DND-41 (cell line): Measurements from ENCODE around the gene SYT6.

ENCODE experiments used
- ATAC-seq: fragments of 200-7000 bp; cut with Tn5 transposase; 3 replicates; pipeline ENCODE4 v1.9.1; 2021; ENCODE audit warnings: low read depth; ENCODE audit not compliant: insufficient read depth
- DNase-seq: peaks from one replicate; pipeline ENCODE4 v3.0.0-alpha.2; 2020
- H2AFZ ChIP-seq: 2 replicates; pipeline ENCODE4 v1.6.0; 2012; ENCODE audit warnings: low read depth, low read length
- H3K27ac ChIP-seq: 2 replicates; pipeline ENCODE4 v1.5.1; 2012; ENCODE audit warnings: low read length, inconsistent platforms
- H3K27me3 ChIP-seq: fragments of 200-600 bp; sonication (generic); 2 replicates; pipeline ENCODE4 v1.6.0; 2012; ENCODE audit warnings: low read length, mild to moderate bottlenecking, inconsistent platforms; ENCODE audit not compliant: insufficient read depth, poor library complexity
- H3K36me3 ChIP-seq: 2 replicates; pipeline ENCODE4 v1.5.1; 2012; ENCODE audit warnings: low read length, inconsistent platforms; ENCODE audit not compliant: insufficient read depth
- H3K4me1 ChIP-seq: 2 replicates; pipeline ENCODE4 v1.5.1; 2012; ENCODE audit warnings: mild to moderate bottlenecking, low read length; ENCODE audit not compliant: insufficient read depth
- H3K4me2 ChIP-seq: 2 replicates; pipeline ENCODE4 v1.6.0; 2012; ENCODE audit warnings: mild to moderate bottlenecking, moderate library complexity, low read length, inconsistent platforms; ENCODE audit not compliant: insufficient read depth
- H3K4me3 ChIP-seq, 2 experiments: fragments of 200-600 bp in 1 of 2; shearing (Covaris generic) in 1 of 2; 2 replicates each; pipeline ENCODE4 v1.5.1; 2012 to 2016; ENCODE audit warnings: inconsistent platforms in 2 of 2, low read length in 2 of 2, mild to moderate bottlenecking in 2 of 2, low read depth in 1 of 2, moderate library complexity in 1 of 2
- H3K79me2 ChIP-seq: 2 replicates; pipeline ENCODE4 v1.6.0; 2012; ENCODE audit warnings: low read length, inconsistent platforms; ENCODE audit not compliant: insufficient read depth
- H3K9ac ChIP-seq: 2 replicates; pipeline ENCODE4 v1.6.0; 2012; ENCODE audit warnings: low read depth, mild to moderate bottlenecking, inconsistent platforms, low read length, moderate library complexity
- H3K9me3 ChIP-seq: 2 replicates; pipeline ENCODE4 v1.5.1; 2012; ENCODE audit warnings: low read length, moderate library complexity, mild to moderate bottlenecking, inconsistent platforms; ENCODE audit not compliant: insufficient read depth, severe bottlenecking
- H4K20me1 ChIP-seq: 2 replicates; pipeline ENCODE4 v1.6.0; 2012; ENCODE audit warnings: low read length; ENCODE audit not compliant: insufficient read depth
- CTCF ChIP-seq: IDR thresholded peaks from 2 replicates; pipeline ENCODE4 v1.5.1; 2012; ENCODE audit warnings: borderline replicate concordance, low read length, moderate library complexity, mild to moderate bottlenecking; ENCODE audit not compliant: poor library complexity, severe bottlenecking; ENCODE audit errors: extremely low read depth
- EZH2 ChIP-seq: IDR thresholded peaks from 3 replicates; pipeline ENCODE4 v1.6.1; 2012; ENCODE audit warnings: borderline replicate concordance, low read depth, mild to moderate bottlenecking, moderate library complexity, low read length, inconsistent platforms; ENCODE audit not compliant: severe bottlenecking

Gene SYT6

DNA sequence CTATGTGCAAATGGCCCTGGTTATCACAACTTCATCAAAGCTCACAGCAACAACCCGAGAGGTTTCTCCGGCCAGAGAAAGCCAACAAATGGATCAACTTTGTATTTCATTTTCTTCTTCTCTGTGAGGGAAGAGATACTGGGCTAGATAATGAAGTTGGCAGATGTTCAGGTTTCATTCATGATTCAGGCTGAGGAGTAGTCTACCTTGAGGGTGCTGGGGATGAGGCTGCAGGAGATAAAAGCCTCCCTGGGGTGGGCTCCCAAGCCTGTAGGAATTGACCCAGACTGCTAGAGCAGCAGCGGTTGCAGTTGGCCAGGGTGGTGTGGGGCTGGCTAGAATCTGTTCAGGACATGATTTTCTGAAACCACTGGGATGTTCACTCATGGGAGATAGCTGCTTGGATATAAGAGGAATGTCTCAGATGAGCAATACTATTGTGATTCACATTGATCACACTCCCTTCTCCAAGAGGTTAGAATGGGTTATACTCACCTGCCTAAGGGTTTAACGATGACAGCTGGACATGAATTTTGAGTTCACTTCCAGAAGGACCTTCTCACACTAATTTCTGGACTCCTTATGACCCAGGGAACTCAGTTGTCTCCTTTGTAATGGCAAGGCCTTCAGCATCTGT, 64.0 kb downstream of the SYT6 start:
- Histone ChIP-seq H3K36me3 (no peaks in the 10 kb centered on the region), H3K27ac (no peak overlapping the region), H3K9me3 (no peaks in the 10 kb centered on the region), H3K27me3 (peaks cover 3% of the 10 kb centered on the region), H2AFZ (no peak overlapping the region), H4K20me1 (no peaks in the 10 kb centered on the region), H3K4me2 (no peak overlapping the region), H3K9ac (no peak overlapping the region), H3K79me2 (no peaks in the 10 kb centered on the region), H3K4me3 (no peak overlapping the region), H3K4me1 (no peaks in the 10 kb centered on the region)
- ATAC-seq (no peak), DNase-seq (no peak)
- no peak for TF ChIP-seq CTCF
- no peak for TF ChIP-seq EZH2

DNA sequence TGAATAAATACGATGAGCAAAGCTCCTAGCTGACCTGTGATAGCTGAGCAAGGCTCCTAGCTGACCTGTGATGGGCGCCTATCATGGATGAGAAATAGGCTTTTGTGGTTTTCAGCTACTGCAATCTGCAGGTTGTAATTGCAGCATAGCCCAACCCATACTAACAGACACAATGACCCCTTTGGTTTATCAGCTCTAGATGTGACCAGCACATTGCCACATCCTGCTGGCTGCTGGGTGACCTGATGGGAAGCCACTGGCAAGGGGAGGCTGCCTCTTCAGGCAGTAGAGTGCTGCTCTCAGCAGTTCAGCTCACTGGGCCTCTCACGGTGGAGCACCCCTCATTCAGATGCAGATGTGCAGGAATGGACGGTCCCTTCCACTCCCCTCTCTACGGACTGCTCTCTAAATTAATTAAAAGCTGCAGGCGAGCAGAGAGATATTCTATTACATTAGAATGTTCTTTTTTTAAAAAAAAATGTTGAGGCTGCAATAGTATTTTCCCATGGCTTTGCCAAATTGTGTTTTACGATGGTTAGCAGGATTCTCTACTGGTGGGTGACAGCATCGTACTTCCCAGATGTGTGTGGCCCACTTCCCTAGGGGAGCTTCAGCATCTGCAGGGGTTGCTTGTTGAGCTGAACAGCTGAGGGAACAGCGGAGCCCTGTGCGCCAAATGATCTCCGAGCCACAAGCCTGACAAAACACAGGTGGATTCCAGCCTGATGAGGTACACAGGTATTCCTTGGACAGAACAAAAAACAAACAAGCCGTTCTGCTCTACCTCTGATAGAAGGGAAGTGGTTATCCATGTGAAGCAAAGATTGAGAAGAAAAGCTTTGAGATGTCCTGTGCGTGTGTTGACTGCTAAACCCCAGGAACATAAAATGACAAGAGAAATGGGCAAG, 65.0 kb downstream of the SYT6 start:
- Histone ChIP-seq H3K4me1 (no peaks in the 10 kb centered on the region), H3K4me2 (no peak overlapping the region), H3K79me2 (no peaks in the 10 kb centered on the region), H3K9me3 (no peaks in the 10 kb centered on the region), H3K27ac (no peak overlapping the region), H3K9ac (no peak overlapping the region), H4K20me1 (no peaks in the 10 kb centered on the region), H3K36me3 (no peaks in the 10 kb centered on the region), H2AFZ (no peak overlapping the region), H3K27me3 (peaks cover 3% of the 10 kb centered on the region), H3K4me3 (no peak overlapping the region)
- ATAC-seq (no peak), DNase-seq (no peak)
- no peak for TF ChIP-seq EZH2
- TF ChIP-seq CTCF = no peak

GRCh38 chr1:114087495-114087894, 66.2 kb downstream of the SYT6 start:
- Histone ChIP-seq H2AFZ (no peak overlapping the region), H3K27me3 (peaks cover 3% of the 10 kb centered on the region), H3K4me3 (no peak overlapping the region), H3K36me3 (no peaks in the 10 kb centered on the region), H3K4me2 (no peak overlapping the region), H3K9ac (no peak overlapping the region), H3K4me1 (no peaks in the 10 kb centered on the region), H4K20me1 (no peaks in the 10 kb centered on the region), H3K79me2 (no peaks in the 10 kb centered on the region), H3K9me3 (no peaks in the 10 kb centered on the region), H3K27ac (no peak overlapping the region)
- no peak for ATAC-seq
- TF ChIP-seq CTCF = no peak
- no peak for TF ChIP-seq EZH2
- DNase-seq = no peak
